ENCODE results near the gene SNX27. TPM values are rescaled to one million over a fixed set of nuclear protein-coding genes. Genes with fewer than 3 reads are reported as not detected.
A peak's percentile ranks its signal among the peaks of the same experiment; 100 is the strongest.

The SNX27 gene
- total RNA-seq, 4 donors from 2014 or later, result 37.0 to 43.7 (median 40.9) TPM

DNA sequence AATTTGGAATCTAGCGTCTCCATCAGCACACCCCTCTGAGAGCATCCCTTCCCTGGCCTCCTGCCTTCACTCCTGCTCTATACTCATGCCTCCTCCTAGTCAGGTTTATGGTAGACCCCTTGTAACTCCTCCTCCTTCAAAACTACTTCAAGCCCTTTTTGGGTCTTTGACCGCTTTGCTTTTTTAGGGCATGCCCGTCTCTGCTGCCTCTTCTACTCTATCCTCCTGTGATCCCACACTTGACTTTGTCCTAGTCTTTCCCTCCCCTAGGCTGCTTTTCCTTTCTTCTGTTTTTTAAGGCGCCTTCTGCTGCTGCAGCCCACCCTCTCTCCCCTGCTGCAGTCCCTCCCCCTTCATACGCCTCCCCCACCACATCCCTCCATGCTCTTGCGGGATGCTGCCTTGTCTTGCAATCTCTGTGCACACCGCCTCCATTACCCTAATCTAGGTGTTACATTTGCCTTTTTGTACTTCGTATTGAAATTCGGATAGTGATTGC is 1.5 kb downstream of the SNX27 start:
- TF ChIP-seq POLR2A (IDR thresholded peaks at IDR 0.05), result no peak
- TF ChIP-seq, protein P1, sequence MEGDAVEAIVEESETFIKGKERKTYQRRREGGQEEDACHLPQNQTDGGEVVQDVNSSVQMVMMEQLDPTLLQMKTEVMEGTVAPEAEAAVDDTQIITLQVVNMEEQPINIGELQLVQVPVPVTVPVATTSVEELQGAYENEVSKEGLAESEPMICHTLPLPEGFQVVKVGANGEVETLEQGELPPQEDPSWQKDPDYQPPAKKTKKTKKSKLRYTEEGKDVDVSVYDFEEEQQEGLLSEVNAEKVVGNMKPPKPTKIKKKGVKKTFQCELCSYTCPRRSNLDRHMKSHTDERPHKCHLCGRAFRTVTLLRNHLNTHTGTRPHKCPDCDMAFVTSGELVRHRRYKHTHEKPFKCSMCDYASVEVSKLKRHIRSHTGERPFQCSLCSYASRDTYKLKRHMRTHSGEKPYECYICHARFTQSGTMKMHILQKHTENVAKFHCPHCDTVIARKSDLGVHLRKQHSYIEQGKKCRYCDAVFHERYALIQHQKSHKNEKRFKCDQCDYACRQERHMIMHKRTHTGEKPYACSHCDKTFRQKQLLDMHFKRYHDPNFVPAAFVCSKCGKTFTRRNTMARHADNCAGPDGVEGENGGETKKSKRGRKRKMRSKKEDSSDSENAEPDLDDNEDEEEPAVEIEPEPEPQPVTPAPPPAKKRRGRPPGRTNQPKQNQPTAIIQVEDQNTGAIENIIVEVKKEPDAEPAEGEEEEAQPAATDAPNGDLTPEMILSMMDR (IDR thresholded peaks at IDR 0.05 in 4 of 5, conservative IDR thresholded peaks at IDR 0.05 in 1 of 5), result no peak
- DNase-seq, result no peak
- Histone ChIP-seq H3K4me3 (peak overlapping the region; percentile 76 to 86 (median 80)), H3K27me3 (no peaks in the 10 kb centered on the region), H3K36me3 (no peaks in the 10 kb centered on the region), H3K4me1 (peaks cover 29 to 47% of the 10 kb centered on the region in 2 donors), H3K9me3 (no peaks in the 10 kb centered on the region), H3K27ac (peak overlapping the region; percentile 80 to 97 (median 94))
- ATAC-seq, result no peak
- in situ Hi-C loops (cut with MboI; ENCODE audit: low sequenced_read_pairs in 4 of 4), result loop anchor here in 1 of 4 donors (25.0 kb wide), 1 partner anchor 224 kb away; the partner anchor contains the start of genes C2CD4D and RORC
- intact Hi-C loops (cut with DNase I; ENCODE audit: low total_unique reads), result loop anchor here (5.0 kb wide), 2 partner anchors 109 to 331 kb away; partner anchors contain the start of genes RIIAD1 and ZNF687

DNA sequence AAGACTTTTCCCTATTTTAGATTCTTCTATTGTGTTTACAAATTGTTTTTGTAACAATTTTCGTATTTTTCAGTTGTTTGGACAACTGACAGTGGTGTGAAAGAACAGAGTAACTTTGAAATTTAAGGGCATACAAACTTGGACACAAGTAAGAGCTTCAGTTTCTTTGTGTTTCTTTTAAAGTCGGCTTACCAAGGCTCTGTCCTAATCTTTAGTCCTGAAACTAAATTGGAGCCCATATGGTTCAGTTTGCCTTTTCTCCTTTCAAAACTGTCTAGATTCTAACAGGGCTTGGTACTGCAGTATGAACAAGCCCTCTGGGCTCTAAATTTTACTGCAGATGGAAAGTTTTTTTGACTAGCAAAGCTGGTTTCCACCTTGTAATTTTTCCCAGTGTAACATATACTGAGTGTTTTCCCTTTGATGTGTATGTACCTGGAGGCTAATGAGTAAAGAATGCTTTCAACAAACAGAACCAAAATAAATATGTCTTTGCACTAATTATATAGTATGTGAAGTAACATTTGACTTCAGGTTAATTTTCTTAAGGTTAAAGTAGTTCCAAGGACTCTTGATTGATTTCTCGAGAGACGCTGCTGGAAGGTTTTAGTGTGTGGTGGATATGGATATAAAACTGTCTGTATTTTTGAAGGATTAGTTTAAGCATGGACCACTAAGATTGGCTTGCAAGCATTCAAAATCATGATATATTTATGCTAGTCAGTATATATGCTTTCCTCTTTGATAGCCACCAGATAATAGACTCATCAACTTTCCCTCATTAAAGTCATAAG is 4.1 kb downstream of the SNX27 start:
- in situ Hi-C loops (cut with MboI; ENCODE audit: low sequenced_read_pairs in 4 of 4), result loop anchor here in 1 of 4 donors (25.0 kb wide), 1 partner anchor 221 kb away; the partner anchor contains the start of genes C2CD4D and RORC
- DNase-seq (no peak), ATAC-seq (no peak)
- Histone ChIP-seq H3K27me3 (no peaks in the 10 kb centered on the region), H3K27ac (peak overlapping the region in 1 of 4 donors; percentile 10), H3K4me1 (peaks cover 50 to 71% of the 10 kb centered on the region in 2 donors), H3K4me3 (no peak overlapping the region), H3K9me3 (no peaks in the 10 kb centered on the region), H3K36me3 (no peaks in the 10 kb centered on the region)
- intact Hi-C loops (cut with DNase I; ENCODE audit: low total_unique reads), result no loop called here
- TF ChIP-seq POLR2A (IDR thresholded peaks at IDR 0.05), result no peak
- TF ChIP-seq, protein P1 (IDR thresholded peaks at IDR 0.05 in 4 of 5, conservative IDR thresholded peaks at IDR 0.05 in 1 of 5), result no peak

DNA sequence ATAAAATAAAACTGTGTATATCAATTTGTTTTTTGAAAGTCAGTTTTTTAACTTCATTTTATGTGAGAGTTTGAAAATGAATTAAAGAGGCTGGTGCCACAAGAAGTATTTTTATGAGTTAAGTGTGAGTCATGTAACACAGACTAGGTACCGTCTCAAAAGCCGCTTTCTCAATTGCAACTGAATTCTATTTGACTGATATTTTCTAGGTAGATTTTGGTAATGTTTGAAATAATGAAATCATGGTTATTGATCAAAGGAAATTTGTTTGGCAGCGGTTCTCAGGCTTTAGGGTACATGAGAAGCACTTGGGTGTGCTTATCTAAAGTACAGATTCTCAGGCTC is 4.6 kb downstream of the SNX27 start:
- TF ChIP-seq, protein P1 (IDR thresholded peaks at IDR 0.05 in 4 of 5, conservative IDR thresholded peaks at IDR 0.05 in 1 of 5), result no peak
- no peak for TF ChIP-seq POLR2A (IDR thresholded peaks at IDR 0.05)
- no peak for DNase-seq
- peak overlapping the region in 1 of 4 donors; percentile 2 for H3K27ac ChIP-seq
- in situ Hi-C loops (cut with MboI; ENCODE audit: low sequenced_read_pairs in 4 of 4) (loop anchor here in 1 of 4 donors (25.0 kb wide), 1 partner anchor 221 kb away; the partner anchor contains the start of genes C2CD4D and RORC), intact Hi-C loops (cut with DNase I; ENCODE audit: low total_unique reads) (no loop called here)
- H3K9me3 ChIP-seq, result no peaks in the 10 kb centered on the region
- H3K4me3 ChIP-seq, result no peak overlapping the region
- H3K36me3 ChIP-seq, result no peaks in the 10 kb centered on the region
- H3K27me3 ChIP-seq, result no peaks in the 10 kb centered on the region
- peaks cover 56 to 72% of the 10 kb centered on the region in 2 donors for H3K4me1 ChIP-seq
- no peak for ATAC-seq

DNA sequence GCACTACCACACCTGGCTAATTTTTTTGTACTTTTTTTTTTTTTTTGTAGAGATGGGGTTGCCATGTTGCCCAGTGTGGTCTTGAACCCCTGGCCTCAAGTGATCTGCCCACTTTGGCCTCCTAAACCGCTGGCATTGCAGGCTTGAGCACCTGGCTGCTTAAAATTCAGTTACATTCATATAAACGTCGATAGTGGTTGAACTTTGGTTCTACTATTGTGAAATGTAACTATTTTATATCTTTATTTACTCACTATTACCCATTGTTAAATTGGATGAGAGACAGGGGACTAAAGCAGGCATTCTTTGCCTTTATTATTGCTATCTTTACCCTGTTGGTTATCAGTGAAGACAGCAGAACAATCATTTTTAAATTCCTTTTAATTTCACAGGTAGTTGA is 6.2 kb downstream of the SNX27 start:
- no peaks in the 10 kb centered on the region for H3K27me3 ChIP-seq
- intact Hi-C loops (cut with DNase I; ENCODE audit: low total_unique reads) (no loop called here), in situ Hi-C loops (cut with MboI; ENCODE audit: low sequenced_read_pairs in 4 of 4) (loop anchor here in 1 of 4 donors (25.0 kb wide), 1 partner anchor 219 kb away; the partner anchor contains the start of genes C2CD4D and RORC)
- DNase-seq, result no peak
- no peaks in the 10 kb centered on the region for H3K9me3 ChIP-seq
- no peaks in the 10 kb centered on the region for H3K36me3 ChIP-seq
- TF ChIP-seq, protein P1 (IDR thresholded peaks at IDR 0.05 in 4 of 5, conservative IDR thresholded peaks at IDR 0.05 in 1 of 5), result no peak
- TF ChIP-seq POLR2A (IDR thresholded peaks at IDR 0.05), result no peak
- no peak overlapping the region for H3K4me3 ChIP-seq
- peaks cover 62 to 81% of the 10 kb centered on the region in 2 donors for H3K4me1 ChIP-seq
- H3K27ac ChIP-seq, result peak overlapping the region in 2 of 4 donors; percentile 3 to 90
- no peak for ATAC-seq

All from gastrocnemius medialis (tissue), 4 donors.